GM10266 (cell line): Measurements from ENCODE around the gene TCP11L2.
"Not testable (repeated sequence)": the region's sequence is repeated elsewhere in the genome, so short reads cannot be mapped to it uniquely, and the experiment has no call there.

Source experiments
- DNase-seq: peaks from one replicate; pipeline ENCODE4 v3.0.0; 2012; ENCODE audit errors: extremely low spot score
- CTCF ChIP-seq: IDR thresholded peaks from 2 replicates; pipeline ENCODE4 v1.5.1; 2012; ENCODE audit warnings: mild to moderate bottlenecking, low read depth; ENCODE audit not compliant: control insufficient read depth, insufficient read depth; ENCODE audit errors: missing control alignments

TCP11L2 gene

DNA sequence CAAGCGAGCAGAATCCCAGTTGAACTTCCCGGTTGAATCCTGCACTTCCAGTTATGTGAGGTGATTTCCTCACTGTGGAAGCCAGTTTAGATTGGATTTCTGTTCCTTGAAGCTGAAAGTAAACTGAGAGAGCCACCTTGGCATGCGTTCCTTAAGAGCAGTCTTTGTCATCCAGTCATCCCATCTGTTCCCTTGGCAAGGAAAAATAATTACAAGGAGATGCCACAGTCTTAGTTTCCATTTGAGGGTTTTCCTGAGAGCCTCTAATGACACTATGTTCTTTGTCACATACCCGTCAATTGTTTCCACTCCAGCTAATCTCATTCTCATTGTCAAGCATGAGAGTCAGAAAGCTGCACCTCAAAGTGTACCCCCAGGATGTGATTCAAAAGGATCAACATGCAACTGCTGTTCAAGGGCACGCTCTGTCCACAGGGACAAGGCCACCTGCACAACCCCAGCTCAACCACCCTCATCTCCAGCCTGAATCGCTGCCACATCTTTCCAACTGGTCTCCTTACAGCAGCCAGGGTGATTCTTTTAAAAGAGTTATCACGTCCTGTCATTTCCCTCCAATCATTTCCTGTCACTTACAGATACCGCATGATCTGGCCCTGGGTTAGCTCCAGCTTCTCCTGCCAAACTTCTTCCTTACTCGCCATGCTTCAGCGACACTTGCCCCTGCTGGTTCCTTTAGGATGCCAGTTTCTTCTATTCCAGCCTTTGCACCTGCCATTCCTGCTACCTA, 18.0 kb upstream of the TCP11L2 start:
- DNase-seq = no peak
- no peak for TF ChIP-seq CTCF

DNA sequence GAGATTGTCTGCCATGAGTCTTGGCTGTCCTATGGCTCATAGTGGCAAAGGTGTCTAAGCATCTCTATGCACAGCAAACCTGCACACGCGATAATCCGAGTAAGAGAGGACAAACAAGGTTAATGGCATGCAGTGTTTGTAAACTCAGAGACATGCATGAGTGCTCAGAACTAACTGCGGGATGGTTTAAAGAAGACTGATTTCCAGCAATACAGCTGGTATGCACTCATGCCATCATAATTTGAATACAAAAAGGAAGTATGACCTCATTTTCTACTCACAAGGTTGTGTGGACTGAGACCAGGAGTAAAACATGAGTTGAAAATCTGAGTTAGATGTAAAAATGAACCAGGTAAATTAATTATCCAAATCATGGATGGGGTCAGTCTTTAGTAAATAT, 16.6 kb upstream of the TCP11L2 start:
- TF ChIP-seq CTCF = no peak
- no peak for DNase-seq

GRCh38 chr12:106286576-106287162, 15.9 kb upstream of the TCP11L2 start:
- not testable (repeated sequence) for DNase-seq

DNA sequence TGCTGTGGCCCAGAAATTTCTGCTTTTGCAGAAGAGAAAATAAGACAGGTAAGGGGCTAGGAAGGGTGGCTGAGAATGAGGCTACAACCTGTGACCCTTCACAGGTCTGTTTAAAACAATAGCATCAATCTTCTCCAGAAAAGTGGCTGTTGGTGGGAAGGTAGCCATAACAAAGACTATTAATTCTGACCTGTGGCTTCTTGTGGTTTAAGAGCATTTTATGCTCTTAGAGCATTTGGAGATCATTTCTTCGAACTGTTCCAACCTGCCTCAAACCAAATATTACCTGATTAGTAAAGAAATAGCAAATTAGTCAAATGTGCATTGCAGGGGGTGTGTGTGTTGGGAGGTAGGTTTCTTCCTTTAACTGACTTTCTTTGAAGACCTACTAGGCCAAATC, 15.2 kb upstream of the TCP11L2 start:
- no peak for TF ChIP-seq CTCF
- DNase-seq = no peak

DNA sequence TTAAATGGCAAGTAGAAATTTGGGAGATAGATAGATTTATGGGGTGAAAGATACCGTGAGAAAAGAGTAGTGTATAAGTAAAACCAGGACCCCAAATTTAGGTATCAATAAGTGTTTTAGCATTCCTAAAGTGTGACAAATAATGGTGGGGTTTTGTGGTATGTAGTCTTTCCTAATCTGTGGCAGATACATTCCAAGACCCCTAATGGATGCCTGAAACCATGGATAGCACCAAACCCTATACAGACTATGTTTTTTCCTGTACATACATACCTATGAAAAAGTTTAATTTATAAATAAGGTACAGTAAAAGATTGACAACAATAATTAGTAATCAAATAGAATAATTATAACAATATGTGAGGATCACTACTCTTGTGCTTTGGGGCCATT, 14.4 kb upstream of the TCP11L2 start:
- no peak for TF ChIP-seq CTCF
- no peak for DNase-seq

DNA sequence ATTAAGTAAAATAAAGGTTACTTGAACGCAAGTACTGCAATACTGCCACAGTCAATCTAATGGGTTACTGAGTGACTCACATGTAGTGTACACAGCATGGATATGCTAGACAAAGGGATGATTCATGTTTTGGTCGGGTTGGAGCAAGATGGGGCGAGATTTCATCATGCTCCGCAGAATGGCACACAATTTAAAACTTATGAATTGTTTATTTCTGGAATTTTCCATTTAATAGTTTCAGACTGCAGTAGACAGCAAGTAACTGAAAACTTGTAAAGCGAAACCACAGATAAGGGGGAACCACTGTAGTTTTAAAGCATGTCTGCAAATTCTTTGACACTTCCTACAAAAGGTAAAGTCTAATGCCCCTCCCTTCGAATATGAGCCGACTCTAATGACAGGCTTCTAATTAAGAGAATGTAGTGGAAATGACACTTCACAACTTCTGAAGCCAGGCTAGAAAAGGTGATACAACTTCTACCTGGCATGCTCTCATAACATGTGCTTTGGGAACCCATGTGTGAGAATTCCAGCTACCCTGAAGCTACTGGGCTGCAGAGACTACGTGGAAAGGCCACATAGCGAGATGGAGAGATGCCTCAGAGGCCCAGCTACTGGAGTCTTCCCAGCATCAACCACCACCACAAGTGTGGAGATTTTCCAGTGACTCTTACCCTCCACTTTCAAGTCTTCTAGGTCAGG, 13.9 kb upstream of the TCP11L2 start:
- DNase-seq = no peak
- TF ChIP-seq CTCF = no peak

GRCh38 chr12:106289196-106289681, 13.3 kb upstream of the TCP11L2 start:
- no peak for TF ChIP-seq CTCF

More at GRCh38 chr12:106289196-106289681, 13.3 kb upstream of the TCP11L2 start:
- no peak for DNase-seq
